ENCODE data around the gene KRTAP9-4. TPM values are rescaled to one million over a fixed set of nuclear protein-coding genes. Genes with fewer than 3 reads are reported as not detected.
"Not testable (repeated sequence)": the region's sequence is repeated elsewhere in the genome, so short reads cannot be mapped to it uniquely, and the experiment has no call there.

KRTAP9-4 gene
- total RNA-seq, 1 experiment from 2014 or later, result not detected

DNA sequence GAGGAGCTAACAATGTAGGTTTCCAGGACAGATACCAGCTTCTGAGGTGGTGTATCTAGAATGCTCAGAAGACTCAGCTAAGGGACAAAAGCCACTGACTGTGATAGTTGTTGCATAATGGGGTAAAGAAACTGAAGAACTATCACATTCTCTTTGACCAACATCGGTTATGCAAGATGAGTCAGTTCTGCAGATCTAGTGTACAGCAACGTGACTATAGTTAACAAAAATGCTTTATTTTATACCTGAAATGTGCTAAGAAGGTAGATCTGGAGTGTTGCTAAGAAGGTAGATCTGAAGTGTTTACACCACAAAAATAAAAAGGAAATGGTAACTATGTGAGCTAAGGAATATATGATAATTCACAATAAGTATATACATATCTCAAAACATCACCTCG is 18.2 kb downstream of the KRTAP9-4 start:
- Histone ChIP-seq H4K20me1 (ENCODE audit: insufficient read depth) (no peaks in the 10 kb centered on the region), H2AFZ (ENCODE audit: low read depth, low read length, poor library complexity, severe bottlenecking) (no peak overlapping the region), H3K36me3 (ENCODE audit: control insufficient read depth in 1 of 2, insufficient read depth in 2 of 2, low read length in 2 of 2) (no peaks in the 10 kb centered on the region), H3K27ac (ENCODE audit: low read depth, low read length) (no peak overlapping the region), H3K79me2 (ENCODE audit: insufficient read depth, low read length) (no peaks in the 10 kb centered on the region), H3K9me3 (ENCODE audit: control insufficient read depth in 1 of 2, insufficient read depth in 1 of 2, low read depth in 1 of 2, low read length in 2 of 2) (no peaks in the 10 kb centered on the region), H3K4me2 (ENCODE audit: low read length) (no peak overlapping the region), H3K4me3 (replicated peaks in 1 of 2; ENCODE audit: low read depth in 1 of 2, low read length in 2 of 2) (no peak overlapping the region), H3K27me3 (ENCODE audit: insufficient read depth, low read length) (no peaks in the 10 kb centered on the region), H3K9me2 (ENCODE audit: insufficient read depth) (no peaks in the 10 kb centered on the region), H3K9ac (ENCODE audit: low read length) (no peak overlapping the region), H3K4me1 (ENCODE audit: control insufficient read depth in 1 of 2, insufficient read depth in 2 of 2, low read length in 2 of 2) (no peaks in the 10 kb centered on the region)
- TF ChIP-seq POLR2A (IDR thresholded peaks at IDR 0.05; ENCODE audit: borderline replicate concordance, extremely low read depth, insufficient read depth, insufficient read length) (no peak), EZH2phosphoT487 (IDR thresholded peaks at IDR 0.05; ENCODE audit: borderline replicate concordance) (no peak), EGR1 (IDR thresholded peaks at IDR 0.05; ENCODE audit: low read depth) (no peak), SP1 (IDR thresholded peaks at IDR 0.05; ENCODE audit: low read depth) (no peak), ELF1 (IDR thresholded peaks at IDR 0.05; ENCODE audit: borderline replicate concordance, low read depth) (no peak), EZH2 (IDR thresholded peaks at IDR 0.05) (no peak), POLR2AphosphoS5 (IDR thresholded peaks at IDR 0.05; ENCODE audit: low read depth, low read length) (no peak), FOSL1 (IDR thresholded peaks at IDR 0.05; ENCODE audit: low read depth) (no peak), CBX3 (IDR thresholded peaks at IDR 0.05; ENCODE audit: low read depth) (no peak), RAD21 (IDR thresholded peaks at IDR 0.05; ENCODE audit: low read depth) (no peak), SIN3A (IDR thresholded peaks at IDR 0.05; ENCODE audit: low read depth) (no peak), JUND (IDR thresholded peaks at IDR 0.05) (no peak), SRF (IDR thresholded peaks at IDR 0.05; ENCODE audit: low read depth) (no peak), ZNF274 (IDR thresholded peaks at IDR 0.05; ENCODE audit: low read depth, low read length) (no peak), CEBPB (IDR thresholded peaks at IDR 0.05; ENCODE audit: low read depth) (no peak), TCF7L2 (IDR thresholded peaks at IDR 0.05; ENCODE audit: borderline replicate concordance, extremely low read depth, insufficient read depth, insufficient read length) (no peak)
- TF ChIP-seq, protein P1, sequence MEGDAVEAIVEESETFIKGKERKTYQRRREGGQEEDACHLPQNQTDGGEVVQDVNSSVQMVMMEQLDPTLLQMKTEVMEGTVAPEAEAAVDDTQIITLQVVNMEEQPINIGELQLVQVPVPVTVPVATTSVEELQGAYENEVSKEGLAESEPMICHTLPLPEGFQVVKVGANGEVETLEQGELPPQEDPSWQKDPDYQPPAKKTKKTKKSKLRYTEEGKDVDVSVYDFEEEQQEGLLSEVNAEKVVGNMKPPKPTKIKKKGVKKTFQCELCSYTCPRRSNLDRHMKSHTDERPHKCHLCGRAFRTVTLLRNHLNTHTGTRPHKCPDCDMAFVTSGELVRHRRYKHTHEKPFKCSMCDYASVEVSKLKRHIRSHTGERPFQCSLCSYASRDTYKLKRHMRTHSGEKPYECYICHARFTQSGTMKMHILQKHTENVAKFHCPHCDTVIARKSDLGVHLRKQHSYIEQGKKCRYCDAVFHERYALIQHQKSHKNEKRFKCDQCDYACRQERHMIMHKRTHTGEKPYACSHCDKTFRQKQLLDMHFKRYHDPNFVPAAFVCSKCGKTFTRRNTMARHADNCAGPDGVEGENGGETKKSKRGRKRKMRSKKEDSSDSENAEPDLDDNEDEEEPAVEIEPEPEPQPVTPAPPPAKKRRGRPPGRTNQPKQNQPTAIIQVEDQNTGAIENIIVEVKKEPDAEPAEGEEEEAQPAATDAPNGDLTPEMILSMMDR (IDR thresholded peaks at IDR 0.05 in 2 of 3, conservative IDR thresholded peaks at IDR 0.05 in 1 of 3; ENCODE audit: borderline replicate concordance in 1 of 3, insufficient read depth in 1 of 3, low read depth in 2 of 3, low read length in 2 of 3), result no peak
- TF ChIP-seq, protein P2, sequence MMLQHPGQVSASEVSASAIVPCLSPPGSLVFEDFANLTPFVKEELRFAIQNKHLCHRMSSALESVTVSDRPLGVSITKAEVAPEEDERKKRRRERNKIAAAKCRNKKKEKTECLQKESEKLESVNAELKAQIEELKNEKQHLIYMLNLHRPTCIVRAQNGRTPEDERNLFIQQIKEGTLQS (IDR thresholded peaks at IDR 0.05), result no peak
- TF ChIP-seq, protein P3, sequence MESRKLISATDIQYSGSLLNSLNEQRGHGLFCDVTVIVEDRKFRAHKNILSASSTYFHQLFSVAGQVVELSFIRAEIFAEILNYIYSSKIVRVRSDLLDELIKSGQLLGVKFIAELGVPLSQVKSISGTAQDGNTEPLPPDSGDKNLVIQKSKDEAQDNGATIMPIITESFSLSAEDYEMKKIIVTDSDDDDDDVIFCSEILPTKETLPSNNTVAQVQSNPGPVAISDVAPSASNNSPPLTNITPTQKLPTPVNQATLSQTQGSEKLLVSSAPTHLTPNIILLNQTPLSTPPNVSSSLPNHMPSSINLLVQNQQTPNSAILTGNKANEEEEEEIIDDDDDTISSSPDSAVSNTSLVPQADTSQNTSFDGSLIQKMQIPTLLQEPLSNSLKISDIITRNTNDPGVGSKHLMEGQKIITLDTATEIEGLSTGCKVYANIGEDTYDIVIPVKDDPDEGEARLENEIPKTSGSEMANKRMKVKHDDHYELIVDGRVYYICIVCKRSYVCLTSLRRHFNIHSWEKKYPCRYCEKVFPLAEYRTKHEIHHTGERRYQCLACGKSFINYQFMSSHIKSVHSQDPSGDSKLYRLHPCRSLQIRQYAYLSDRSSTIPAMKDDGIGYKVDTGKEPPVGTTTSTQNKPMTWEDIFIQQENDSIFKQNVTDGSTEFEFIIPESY (IDR thresholded peaks at IDR 0.05; ENCODE audit: extremely low read depth, insufficient replicate concordance, low read length), result no peak
- DNase-seq (ENCODE audit: low read depth, low spot score), result no peak
- RAD21 ChIA-PET (ENCODE audit: low non-redundant PET in 1 of 2, low total read pairs in 2 of 2, uncharacterized antibody in 2 of 2, unreplicated experiment in 2 of 2), result no interaction called here
- POLR2A ChIA-PET, result no interaction called here
- no peak for ATAC-seq
- intact Hi-C loops (cut with micrococcal nuclease), result no loop called here
- no TSS peak for BruUV-seq (replicated peaks)
- CTCF ChIA-PET, result no interaction called here

DNA sequence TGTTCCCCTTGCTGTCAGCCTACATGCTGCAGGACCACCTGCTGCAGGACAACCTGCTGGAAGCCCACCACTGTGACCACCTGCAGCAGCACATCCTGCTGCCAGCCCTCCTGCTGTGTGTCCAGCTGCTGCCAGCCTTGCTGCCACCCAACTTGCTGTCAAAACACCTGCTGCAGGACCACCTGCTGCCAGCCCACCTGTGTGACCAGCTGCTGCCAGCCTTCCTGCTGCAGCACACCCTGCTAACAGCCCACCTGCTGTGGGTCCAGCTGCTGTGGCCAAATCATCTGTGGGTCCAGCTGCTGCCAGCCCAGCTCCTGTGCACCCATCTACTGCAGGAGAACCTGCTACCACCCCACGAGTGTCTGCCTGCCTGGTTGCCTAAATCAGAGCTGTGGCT is 21.8 kb downstream of the KRTAP9-4 start:
- H3K27me3 ChIP-seq (ENCODE audit: insufficient read depth, low read length); POLR2A ChIA-PET; DNase-seq (ENCODE audit: low read depth, low spot score); H3K9ac ChIP-seq (ENCODE audit: low read length); ATAC-seq; H3K4me3 ChIP-seq (replicated peaks in 1 of 2; ENCODE audit: low read depth in 1 of 2, low read length in 2 of 2); BruUV-seq (replicated peaks); H3K36me3 ChIP-seq (ENCODE audit: control insufficient read depth in 1 of 2, insufficient read depth in 2 of 2, low read length in 2 of 2); H3K9me2 ChIP-seq (ENCODE audit: insufficient read depth); RAD21 ChIA-PET (ENCODE audit: low non-redundant PET in 1 of 2, low total read pairs in 2 of 2, uncharacterized antibody in 2 of 2, unreplicated experiment in 2 of 2); CTCF ChIA-PET; intact Hi-C loops (cut with micrococcal nuclease); H3K79me2 ChIP-seq (ENCODE audit: insufficient read depth, low read length); H4K20me1 ChIP-seq (ENCODE audit: insufficient read depth); H3K27ac ChIP-seq (ENCODE audit: low read depth, low read length); H2AFZ ChIP-seq (ENCODE audit: low read depth, low read length, poor library complexity, severe bottlenecking); H3K4me2 ChIP-seq (ENCODE audit: low read length); H3K4me1 ChIP-seq (ENCODE audit: control insufficient read depth in 1 of 2, insufficient read depth in 2 of 2, low read length in 2 of 2); H3K9me3 ChIP-seq (ENCODE audit: control insufficient read depth in 1 of 2, insufficient read depth in 1 of 2, low read depth in 1 of 2, low read length in 2 of 2): not testable (repeated sequence)

Data from HCT116 (cell line).